A549 (cell line): Measurements from ENCODE around the gene TMEM273. TPM values are rescaled to one million over a fixed set of nuclear protein-coding genes. Genes with fewer than 3 reads are reported as not detected.

Source experiments
- ATAC-seq, 2 experiments: fragments of 200-7000 bp in 1 of 2; fragments of >200 bp in 1 of 2; cut with Nextera tagmentation in 1 of 2; cut with Tn5 transposase in 1 of 2; 3 replicates each; pipeline versions ENCODE4 v1.8.0 to v1.9.1; 2018 to 2020; ENCODE audit warnings: mild to moderate bottlenecking in 1 of 2, moderate library complexity in 1 of 2
- CTCF ChIA-PET: fragments of 300-600 bp; sonication (Branson Sonifier 250); formaldehyde crosslinking; extraction: SDS; loops from one replicate; lab custom pipeline; 2021; ENCODE audit warnings: antibody characterized with exemption, inconsistent platforms; lab: Yijun Ruan, JAX
- POLR2A ChIA-PET: fragments of 350-600 bp; formaldehyde crosslinking; extraction: SDS; loops from one replicate; lab custom pipeline; 2021; ENCODE audit warnings: antibody characterized with exemption, inconsistent platforms; lab: Yijun Ruan, JAX
- DNase-seq, 2 experiments: peaks; one replicate each; pipeline versions ENCODE4 v3.0.0 to v3.0.0-alpha.2; 2011 to 2016; ENCODE audit warnings: low read depth in 1 of 2, low spot score in 1 of 2
- FAIRE-seq: peaks from 2 replicates; lab custom pipeline; 2011; peaks lifted over from hg19 to GRCh38; lab: Jason Lieb, UNC
- H3K27ac ChIP-seq, 2 experiments: fragments of >200 bp; sonication (Bioruptor Twin); formaldehyde crosslinking; 3 replicates each; pipeline ENCODE4 v1.5.1; 2016 to 2017
- H3K4me1 ChIP-seq: fragments of >200 bp; sonication (Bioruptor Twin); formaldehyde crosslinking; 3 replicates; pipeline ENCODE4 v1.6.1; 2016
- H3K4me2 ChIP-seq: fragments of >200 bp; sonication (Bioruptor Twin); formaldehyde crosslinking; 3 replicates; pipeline ENCODE4 v1.6.1; 2016
- H3K4me3 ChIP-seq: fragments of >200 bp; sonication (Bioruptor Twin); formaldehyde crosslinking; 3 replicates; pipeline ENCODE4 v1.5.1; 2016
- H3K9me3 ChIP-seq: fragments of >200 bp; sonication (Bioruptor Twin); formaldehyde crosslinking; 3 replicates; pipeline ENCODE4 v1.6.1; 2016
- ATOH8 ChIP-seq: fragments of 250-450 bp; sonication (Bioruptor Pico); IDR thresholded peaks from 2 replicates; pipeline ENCODE4 v1.5.0; 2020; ENCODE audit warnings: low read depth, mild to moderate bottlenecking, moderate library complexity
- BCL3 ChIP-seq: fragments of >200 bp; sonication (Bioruptor Twin); formaldehyde crosslinking; IDR thresholded peaks from 3 replicates; pipeline ENCODE4 v1.6.1; 2016
- CBX8 ChIP-seq: fragments of 200-600 bp; sonication (generic); IDR thresholded peaks from 2 replicates; pipeline ENCODE4 v1.6.1; 2016
- CHD4 ChIP-seq: fragments of 200-600 bp; sonication (generic); IDR thresholded peaks from 2 replicates; pipeline ENCODE4 v1.6.1; 2016; ENCODE audit warnings: antibody characterized with exemption, mild to moderate bottlenecking, borderline replicate concordance
- CTCF ChIP-seq: fragments of >200 bp; sonication (Bioruptor Twin); formaldehyde crosslinking; IDR thresholded peaks from 3 replicates; pipeline ENCODE4 v1.5.1; 2016
- EHF ChIP-seq: fragments of 250-450 bp; sonication (Bioruptor Pico); IDR thresholded peaks from 2 replicates; pipeline ENCODE4 v1.5.0; 2020; ENCODE audit warnings: mild to moderate bottlenecking
- EP300 ChIP-seq, 2 experiments: fragments of >200 bp; sonication (Bioruptor Twin); formaldehyde crosslinking; IDR thresholded peaks; 2 replicates in 1 of 2; 3 replicates in 1 of 2; pipeline ENCODE4 v1.6.1; 2016 to 2017
- FOSL2 ChIP-seq, 2 experiments: fragments of 450-650 bp in 1 of 2; fragments of >200 bp in 1 of 2; sonication (Bioruptor Twin) in 1 of 2; formaldehyde crosslinking; IDR thresholded peaks; 2 replicates each; pipeline versions ENCODE4 v1.5.0 to v1.6.1; 2016 to 2020; ENCODE audit warnings: mild to moderate bottlenecking in 1 of 2, moderate library complexity in 1 of 2
- HDAC2 ChIP-seq: fragments of 200-600 bp; sonication (generic); IDR thresholded peaks from 2 replicates; pipeline ENCODE4 v1.6.1; 2016
- HOXB5 ChIP-seq: fragments of 250-450 bp; sonication (Bioruptor Pico); IDR thresholded peaks from 2 replicates; pipeline ENCODE4 v1.5.0; 2020; ENCODE audit warnings: mild to moderate bottlenecking, moderate library complexity
- JUNB ChIP-seq: fragments of >200 bp; sonication (Bioruptor Twin); formaldehyde crosslinking; IDR thresholded peaks from 2 replicates; pipeline ENCODE4 v1.6.1; 2016
- KDM5A ChIP-seq: fragments of 200-600 bp; sonication (generic); IDR thresholded peaks from 2 replicates; pipeline ENCODE4 v1.6.1; 2016; ENCODE audit warnings: antibody characterized with exemption, mild to moderate bottlenecking
- MAZ ChIP-seq: fragments of 150-350 bp; IDR thresholded peaks from 2 replicates; pipeline ENCODE4 v1.6.1; 2014; ENCODE audit warnings: antibody characterized with exemption, low read depth, low read length, borderline replicate concordance
- MYC ChIP-seq: IDR thresholded peaks from 2 replicates; pipeline ENCODE4 v1.6.1; 2012; ENCODE audit warnings: mild to moderate bottlenecking, inconsistent platforms, low read length, improper control_type of control experiment, borderline replicate concordance
- NFE2L2 ChIP-seq: fragments of 150-350 bp; conservative IDR thresholded peaks from 2 replicates; pipeline ENCODE4 v1.6.1; 2014; ENCODE audit warnings: low read length
- NPAS2 ChIP-seq: fragments of 250-450 bp; sonication (Bioruptor Pico); IDR thresholded peaks from 2 replicates; pipeline ENCODE4 v1.8.0; 2022; ENCODE audit warnings: mild to moderate bottlenecking, moderate library complexity, borderline replicate concordance
- PBX3 ChIP-seq: IDR thresholded peaks from 2 replicates; pipeline ENCODE4 v1.6.1; 2012
- PHF8 ChIP-seq: fragments of 200-600 bp; sonication (generic); IDR thresholded peaks from 2 replicates; pipeline ENCODE4 v1.6.1; 2016; ENCODE audit warnings: low read depth, mild to moderate bottlenecking, antibody characterized with exemption, moderate library complexity, borderline replicate concordance
- POLR2AphosphoS2 ChIP-seq: conservative IDR thresholded peaks from 2 replicates; pipeline ENCODE4 v1.6.1; 2012; ENCODE audit warnings: low read length, improper control_type of control experiment, inconsistent platforms
- RAD21 ChIP-seq, 2 experiments: fragments of >200 bp in 1 of 2; sonication (Bioruptor Twin) in 1 of 2; formaldehyde crosslinking in 1 of 2; IDR thresholded peaks in 1 of 2; conservative IDR thresholded peaks in 1 of 2; 2 replicates in 1 of 2; 3 replicates in 1 of 2; pipeline ENCODE4 v1.6.1; 2012 to 2018; ENCODE audit warnings: inconsistent platforms in 1 of 2
- RARB ChIP-seq: fragments of 250-450 bp; sonication (Bioruptor Pico); IDR thresholded peaks from 2 replicates; pipeline ENCODE4 v1.8.0; 2021; ENCODE audit warnings: mild to moderate bottlenecking, moderate library complexity
- RNF2 ChIP-seq: fragments of 200-600 bp; sonication (generic); IDR thresholded peaks from 2 replicates; pipeline ENCODE4 v1.6.1; 2016; ENCODE audit warnings: low read depth, mild to moderate bottlenecking, antibody characterized with exemption, moderate library complexity, borderline replicate concordance
- SREBF2 ChIP-seq: fragments of 450-650 bp; IDR thresholded peaks from 2 replicates; pipeline ENCODE4 v1.6.1; 2014; ENCODE audit warnings: mild to moderate bottlenecking, moderate library complexity
- ZC3H11A ChIP-seq: fragments of 450-650 bp; IDR thresholded peaks from 2 replicates; pipeline ENCODE4 v1.6.1; 2014; ENCODE audit warnings: antibody characterized with exemption, mild to moderate bottlenecking
- ZSCAN20 ChIP-seq: fragments of 250-450 bp; sonication (Bioruptor Pico); IDR thresholded peaks from 2 replicates; pipeline ENCODE4 v1.8.0; 2022; ENCODE audit warnings: mild to moderate bottlenecking, moderate library complexity
- WGBS: methylation state at CpG from one replicate; pipeline ENCODE4 v1.1.6; 2017; ENCODE audit errors: missing lambda C conversion rate; 5-methylcytosine and 5-hydroxymethylcytosine counted together
- polyA plus RNA-seq, 4 experiments: library from polyadenylated mRNA; depleted of rRNA in 3 of 4; stranded (reverse); fragments of >200 nt; fragmentation: RNase III in 1 of 4; extraction: RNeasy Plus Mini Kit Qiagen cat#74134 plus additional on column Dnase treatment in 1 of 4; gene quantifications; 2 replicates in 3 of 4; 3 replicates in 1 of 4; pipeline ENCODE4 v1.2.3, GENCODE V29; 2011 to 2017

TMEM273 gene
- polyA plus RNA-seq, 2 of the 4 experiments (the other 2 are of a cell fraction) = not detected

GRCh38 chr10:49110684-49111319 is 77.4 kb downstream of the TMEM273 start:
- no peak overlapping the region for H3K4me3 ChIP-seq
- 49% methylated on average over 4 of the region's 4 CpGs for WGBS
- ATAC-seq = no peak
- no peaks in the 10 kb centered on the region for H3K9me3 ChIP-seq
- H3K27ac ChIP-seq = no peak overlapping the region
- H3K4me2 ChIP-seq = no peak overlapping the region
- DNase-seq = no peak
- H3K4me1 ChIP-seq = no peaks in the 10 kb centered on the region
- no peak for FAIRE-seq
- ChIA-PET POLR2A (no interaction called here), CTCF (no interaction called here)
- no peak for TF ChIP-seq RAD21 (conservative IDR thresholded peaks at IDR 0.05 in 1 of 2, IDR thresholded peaks at IDR 0.05 in 1 of 2)
- no peak for TF ChIP-seq SREBF2
- TF ChIP-seq NFE2L2 = no peak
- no peak for TF ChIP-seq NPAS2 (CRISPR knock-in tag)
- no peak for TF ChIP-seq EHF (CRISPR knock-in tag)
- TF ChIP-seq EP300 (IDR thresholded peaks at IDR 0.05) = no peak
- TF ChIP-seq ATOH8 (CRISPR knock-in tag) = no peak

GRCh38 chr10:49109669-49110340 is 78.4 kb downstream of the TMEM273 start:
- Histone ChIP-seq H3K4me1 (no peaks in the 10 kb centered on the region), H3K27ac (no peak overlapping the region), H3K4me2 (no peak overlapping the region), H3K4me3 (no peak overlapping the region), H3K9me3 (no peaks in the 10 kb centered on the region)
- ATAC-seq (no peak), DNase-seq (no peak), FAIRE-seq (no peak)
- CTCF ChIA-PET = interaction anchor here (0.9 kb wide), 1 partner anchor 287 kb away, joined by 3 read pairs; no protein-coding TSS in a partner anchor
- TF ChIP-seq HDAC2 (no peak), PHF8 (no peak), FOSL2 (IDR thresholded peaks at IDR 0.05) (no peak), FOSL2 (CRISPR knock-in tag; IDR thresholded peaks at IDR 0.05) (no peak), CBX8 (no peak), SREBF2 (no peak), ATOH8 (CRISPR knock-in tag) (no peak), KDM5A (no peak), MAZ (no peak), RNF2 (no peak), POLR2AphosphoS2 (no peak)
- POLR2A ChIA-PET = no interaction called here
- WGBS = 26% methylated on average over 8 of the region's 9 CpGs

GRCh38 chr10:49108656-49109055 is 79.5 kb downstream of the TMEM273 start:
- no peak for TF ChIP-seq RARB (CRISPR knock-in tag)
- no peak for TF ChIP-seq ZC3H11A
- TF ChIP-seq MYC = no peak
- TF ChIP-seq RAD21 (conservative IDR thresholded peaks at IDR 0.05 in 1 of 2, IDR thresholded peaks at IDR 0.05 in 1 of 2) = no peak
- TF ChIP-seq BCL3 = no peak
- TF ChIP-seq CBX8 = no peak
- TF ChIP-seq PBX3 = no peak
- TF ChIP-seq CHD4 = no peak
- no peak for TF ChIP-seq ZSCAN20 (CRISPR knock-in tag)
- no peak for TF ChIP-seq HOXB5 (CRISPR knock-in tag)
- no peak for TF ChIP-seq CTCF
- no peak for TF ChIP-seq JUNB
- no peak for TF ChIP-seq PHF8
- no peak overlapping the region for H3K4me2 ChIP-seq
- H3K4me1 ChIP-seq = no peaks in the 10 kb centered on the region
- no peak overlapping the region for H3K27ac ChIP-seq
- H3K4me3 ChIP-seq = no peak overlapping the region
- DNase-seq (no peak), ATAC-seq (no peak), FAIRE-seq (no peak)
- WGBS = 19% methylated on average over 2 of the region's 7 CpGs
- ChIA-PET CTCF (no interaction called here), POLR2A (no interaction called here)
- H3K9me3 ChIP-seq = no peaks in the 10 kb centered on the region
